WTC11 (cell line): ENCODE data around the gene NOX3. TPM values are rescaled to one million over a fixed set of nuclear protein-coding genes. Genes with fewer than 3 reads are reported as not detected.

ENCODE experiments used
- ATAC-seq: fragments of 200-7000 bp; cut with Tn5 transposase; 2 replicates; pipeline ENCODE4 v1.10.0; 2021; ENCODE audit warnings: mild to moderate bottlenecking, moderate library complexity
- CTCF ChIA-PET: fragments of 300-600 bp; sonication (Branson Sonifier 250); formaldehyde crosslinking; loops from one replicate; lab custom pipeline; 2021; ENCODE audit warnings: antibody characterized with exemption; lab: Charles Lee
- POLR2A ChIA-PET: fragments of 350-600 bp; sonication (Branson Sonifier 250); formaldehyde crosslinking; loops from one replicate; lab custom pipeline; 2021; ENCODE audit warnings: antibody characterized with exemption; lab: Charles Lee
- DNase-seq: peaks from one replicate; pipeline ENCODE4 v3.0.0; 2021; ENCODE audit warnings: low spot score
- H3K27ac Mint-ChIP-seq: 2 replicates; pipeline ENCODE4 v1.8.0; 2021; ENCODE audit warnings: mixed read lengths
- H3K27me3 Mint-ChIP-seq: 2 replicates; pipeline ENCODE4 v1.8.0; 2021; ENCODE audit warnings: low read depth, mild to moderate bottlenecking, moderate library complexity, mixed read lengths
- H3K36me3 Mint-ChIP-seq: 2 replicates; pipeline ENCODE4 v1.8.0; 2021; ENCODE audit warnings: mixed read lengths
- H3K4me1 Mint-ChIP-seq: 2 replicates; pipeline ENCODE4 v1.8.0; 2022; ENCODE audit warnings: mixed read lengths
- H3K4me3 Mint-ChIP-seq: 2 replicates; pipeline ENCODE4 v1.8.0; 2021; ENCODE audit warnings: mild to moderate bottlenecking, moderate library complexity, mixed read lengths
- H3K9me3 Mint-ChIP-seq: 2 replicates; pipeline ENCODE4 v1.8.0; 2021; ENCODE audit warnings: mixed read lengths
- FOXP1 ChIP-seq: sonication (generic); formaldehyde crosslinking; IDR thresholded peaks from 2 replicates; pipeline ENCODE4 v1.8.0; 2022; ENCODE audit warnings: missing genetic modification reagents, mild to moderate bottlenecking, moderate library complexity, borderline replicate concordance
- STAT6 ChIP-seq: sonication (generic); formaldehyde crosslinking; conservative IDR thresholded peaks from 2 replicates; pipeline ENCODE4 v1.8.1; 2023; ENCODE audit warnings: mild to moderate bottlenecking, low read depth, missing genetic modification reagents, moderate library complexity
- TCF7 ChIP-seq: sonication (generic); formaldehyde crosslinking; IDR thresholded peaks from 2 replicates; pipeline ENCODE4 v1.8.0; 2022; ENCODE audit warnings: mild to moderate bottlenecking, low read depth, missing genetic modification reagents, moderate library complexity
- ZBTB21 ChIP-seq: sonication (generic); formaldehyde crosslinking; IDR thresholded peaks from 2 replicates; pipeline ENCODE4 v1.8.1; 2023; ENCODE audit warnings: mild to moderate bottlenecking, missing genetic modification reagents, borderline replicate concordance
- ZMAT4 ChIP-seq: fragments of 250-450 bp; sonication (Bioruptor Pico); IDR thresholded peaks from 2 replicates; pipeline ENCODE4 v1.9.0; 2021; ENCODE audit warnings: mild to moderate bottlenecking
- ZNF219 ChIP-seq: sonication (generic); formaldehyde crosslinking; IDR thresholded peaks from 2 replicates; pipeline ENCODE4 v1.8.0; 2023; ENCODE audit warnings: missing genetic modification reagents, mild to moderate bottlenecking, borderline replicate concordance
- total RNA-seq: library from RNA; stranded (reverse); gene quantifications from 3 replicates; pipeline ENCODE4 v1.2.3, GENCODE V29; 2021
- TF ChIP-seq, protein P1 (sequence below): fragments of 250-450 bp; sonication (Bioruptor Pico); IDR thresholded peaks from 2 replicates; pipeline ENCODE4 v1.9.0; 2021; ENCODE audit warnings: mild to moderate bottlenecking, borderline replicate concordance
- TF ChIP-seq, protein P2 (sequence below): fragments of 250-450 bp; sonication (Bioruptor Pico); IDR thresholded peaks from 2 replicates; pipeline ENCODE4 v1.9.0; 2021; ENCODE audit warnings: mild to moderate bottlenecking
- TF ChIP-seq, protein P3 (sequence below): fragments of 200-600 bp; IDR thresholded peaks from 2 replicates; pipeline ENCODE4 v1.8.0; 2022; ENCODE audit warnings: antibody characterized with exemption
- TF ChIP-seq, protein P4 (sequence below): sonication (generic); formaldehyde crosslinking; IDR thresholded peaks from 2 replicates; pipeline ENCODE4 v1.8.1; 2022; ENCODE audit warnings: mild to moderate bottlenecking, missing genetic modification reagents, moderate library complexity, borderline replicate concordance

The NOX3 gene
- total RNA-seq, 1 experiment from 2014 or later, result not detected

- TF ChIP-seq, protein P1, sequence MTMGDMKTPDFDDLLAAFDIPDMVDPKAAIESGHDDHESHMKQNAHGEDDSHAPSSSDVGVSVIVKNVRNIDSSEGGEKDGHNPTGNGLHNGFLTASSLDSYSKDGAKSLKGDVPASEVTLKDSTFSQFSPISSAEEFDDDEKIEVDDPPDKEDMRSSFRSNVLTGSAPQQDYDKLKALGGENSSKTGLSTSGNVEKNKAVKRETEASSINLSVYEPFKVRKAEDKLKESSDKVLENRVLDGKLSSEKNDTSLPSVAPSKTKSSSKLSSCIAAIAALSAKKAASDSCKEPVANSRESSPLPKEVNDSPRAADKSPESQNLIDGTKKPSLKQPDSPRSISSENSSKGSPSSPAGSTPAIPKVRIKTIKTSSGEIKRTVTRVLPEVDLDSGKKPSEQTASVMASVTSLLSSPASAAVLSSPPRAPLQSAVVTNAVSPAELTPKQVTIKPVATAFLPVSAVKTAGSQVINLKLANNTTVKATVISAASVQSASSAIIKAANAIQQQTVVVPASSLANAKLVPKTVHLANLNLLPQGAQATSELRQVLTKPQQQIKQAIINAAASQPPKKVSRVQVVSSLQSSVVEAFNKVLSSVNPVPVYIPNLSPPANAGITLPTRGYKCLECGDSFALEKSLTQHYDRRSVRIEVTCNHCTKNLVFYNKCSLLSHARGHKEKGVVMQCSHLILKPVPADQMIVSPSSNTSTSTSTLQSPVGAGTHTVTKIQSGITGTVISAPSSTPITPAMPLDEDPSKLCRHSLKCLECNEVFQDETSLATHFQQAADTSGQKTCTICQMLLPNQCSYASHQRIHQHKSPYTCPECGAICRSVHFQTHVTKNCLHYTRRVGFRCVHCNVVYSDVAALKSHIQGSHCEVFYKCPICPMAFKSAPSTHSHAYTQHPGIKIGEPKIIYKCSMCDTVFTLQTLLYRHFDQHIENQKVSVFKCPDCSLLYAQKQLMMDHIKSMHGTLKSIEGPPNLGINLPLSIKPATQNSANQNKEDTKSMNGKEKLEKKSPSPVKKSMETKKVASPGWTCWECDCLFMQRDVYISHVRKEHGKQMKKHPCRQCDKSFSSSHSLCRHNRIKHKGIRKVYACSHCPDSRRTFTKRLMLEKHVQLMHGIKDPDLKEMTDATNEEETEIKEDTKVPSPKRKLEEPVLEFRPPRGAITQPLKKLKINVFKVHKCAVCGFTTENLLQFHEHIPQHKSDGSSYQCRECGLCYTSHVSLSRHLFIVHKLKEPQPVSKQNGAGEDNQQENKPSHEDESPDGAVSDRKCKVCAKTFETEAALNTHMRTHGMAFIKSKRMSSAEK (CRISPR knock-in tag), result no peak
- no peak for TF ChIP-seq TCF7
Measured at GRCh38 chr6:155498370-155498769, 42.7 kb upstream of the NOX3 start (continued).

DNA sequence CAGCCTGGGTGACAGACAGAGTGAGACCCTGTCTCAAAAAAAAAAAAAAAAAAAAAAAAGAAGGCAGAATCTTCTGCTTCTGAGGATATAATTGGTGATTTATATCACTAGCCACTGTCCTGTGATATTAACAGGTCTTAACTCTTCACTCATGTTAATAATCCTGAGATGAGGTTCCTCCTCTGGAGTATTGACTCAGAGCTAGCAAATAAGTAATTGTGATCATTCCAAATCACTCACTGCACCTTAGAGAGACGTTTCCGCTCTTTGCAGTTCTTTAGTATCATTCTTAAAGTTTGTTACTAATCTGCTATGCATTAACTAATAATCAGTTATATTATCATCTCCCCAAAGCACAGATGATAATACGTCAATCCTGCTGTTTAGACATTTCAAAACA is 41.6 kb upstream of the NOX3 start:
- Mint-ChIP-seq H3K4me1 (peaks cover 9% of the 10 kb centered on the region), H3K36me3 (peaks cover 8% of the 10 kb centered on the region), H3K27ac (no peak overlapping the region), H3K27me3 (no peaks in the 10 kb centered on the region), H3K4me3 (no peak overlapping the region), H3K9me3 (peaks cover 16% of the 10 kb centered on the region)
- ChIA-PET CTCF (interaction anchor here (0.8 kb wide), 1 partner anchor 88 kb away, joined by 3 read pairs; no protein-coding TSS in a partner anchor), POLR2A (no interaction called here)
- no peak for ATAC-seq
- TF ChIP-seq TCF7, result no peak
- no peak for TF ChIP-seq FOXP1 (CRISPR knock-in tag)
- no peak for TF ChIP-seq STAT6
- TF ChIP-seq, protein P2, sequence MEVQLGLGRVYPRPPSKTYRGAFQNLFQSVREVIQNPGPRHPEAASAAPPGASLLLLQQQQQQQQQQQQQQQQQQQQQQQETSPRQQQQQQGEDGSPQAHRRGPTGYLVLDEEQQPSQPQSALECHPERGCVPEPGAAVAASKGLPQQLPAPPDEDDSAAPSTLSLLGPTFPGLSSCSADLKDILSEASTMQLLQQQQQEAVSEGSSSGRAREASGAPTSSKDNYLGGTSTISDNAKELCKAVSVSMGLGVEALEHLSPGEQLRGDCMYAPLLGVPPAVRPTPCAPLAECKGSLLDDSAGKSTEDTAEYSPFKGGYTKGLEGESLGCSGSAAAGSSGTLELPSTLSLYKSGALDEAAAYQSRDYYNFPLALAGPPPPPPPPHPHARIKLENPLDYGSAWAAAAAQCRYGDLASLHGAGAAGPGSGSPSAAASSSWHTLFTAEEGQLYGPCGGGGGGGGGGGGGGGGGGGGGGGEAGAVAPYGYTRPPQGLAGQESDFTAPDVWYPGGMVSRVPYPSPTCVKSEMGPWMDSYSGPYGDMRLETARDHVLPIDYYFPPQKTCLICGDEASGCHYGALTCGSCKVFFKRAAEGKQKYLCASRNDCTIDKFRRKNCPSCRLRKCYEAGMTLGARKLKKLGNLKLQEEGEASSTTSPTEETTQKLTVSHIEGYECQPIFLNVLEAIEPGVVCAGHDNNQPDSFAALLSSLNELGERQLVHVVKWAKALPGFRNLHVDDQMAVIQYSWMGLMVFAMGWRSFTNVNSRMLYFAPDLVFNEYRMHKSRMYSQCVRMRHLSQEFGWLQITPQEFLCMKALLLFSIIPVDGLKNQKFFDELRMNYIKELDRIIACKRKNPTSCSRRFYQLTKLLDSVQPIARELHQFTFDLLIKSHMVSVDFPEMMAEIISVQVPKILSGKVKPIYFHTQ (CRISPR knock-in tag), result no peak
- TF ChIP-seq ZMAT4, result no peak
- no peak for TF ChIP-seq ZNF219 (CRISPR knock-in tag)
- no peak for TF ChIP-seq ZBTB21
- TF ChIP-seq, all 79 proteins: peak for 0
- no peak for DNase-seq

DNA sequence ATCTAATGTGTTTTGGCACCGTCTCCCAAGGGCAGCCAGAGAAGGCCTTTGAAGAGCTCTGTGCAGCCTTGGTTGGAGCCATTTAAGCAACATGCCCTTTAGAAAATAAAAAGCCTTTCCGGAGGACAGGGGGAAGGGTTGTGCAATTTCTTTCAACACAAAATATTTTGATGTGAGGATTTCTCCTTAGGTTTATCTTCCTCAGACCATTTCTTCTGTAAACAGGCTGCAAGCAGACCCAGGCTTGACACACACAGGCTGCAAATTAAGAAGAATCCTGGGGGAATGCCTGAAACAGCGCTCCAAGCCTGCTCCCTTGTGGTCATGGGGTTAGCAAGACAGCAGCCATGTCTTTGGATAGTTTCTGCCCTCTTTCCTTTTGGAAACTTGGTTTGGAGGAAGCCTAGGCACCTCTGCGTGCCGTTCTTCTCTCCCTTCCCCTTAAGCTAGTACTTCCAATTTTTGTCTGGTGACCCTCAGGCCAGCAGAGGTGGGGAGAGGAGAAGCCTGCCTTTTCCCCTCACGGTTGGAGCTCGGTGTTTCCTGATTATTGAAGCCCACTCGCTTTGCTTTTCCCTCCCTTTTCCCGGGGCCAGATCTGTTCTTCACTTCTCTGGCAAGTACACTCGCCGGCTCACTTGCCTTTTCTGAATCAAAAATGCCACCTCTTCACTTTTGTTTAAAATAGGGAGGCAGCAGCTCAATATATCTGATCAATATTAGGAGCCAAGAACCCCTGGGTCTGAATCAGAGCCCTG is 39.6 kb upstream of the NOX3 start:
- peaks cover 13% of the 10 kb centered on the region for H3K9me3 Mint-ChIP-seq
- H3K4me3 Mint-ChIP-seq, result no peak overlapping the region
- peaks cover 9% of the 10 kb centered on the region for H3K4me1 Mint-ChIP-seq
- TF ChIP-seq, protein P3, sequence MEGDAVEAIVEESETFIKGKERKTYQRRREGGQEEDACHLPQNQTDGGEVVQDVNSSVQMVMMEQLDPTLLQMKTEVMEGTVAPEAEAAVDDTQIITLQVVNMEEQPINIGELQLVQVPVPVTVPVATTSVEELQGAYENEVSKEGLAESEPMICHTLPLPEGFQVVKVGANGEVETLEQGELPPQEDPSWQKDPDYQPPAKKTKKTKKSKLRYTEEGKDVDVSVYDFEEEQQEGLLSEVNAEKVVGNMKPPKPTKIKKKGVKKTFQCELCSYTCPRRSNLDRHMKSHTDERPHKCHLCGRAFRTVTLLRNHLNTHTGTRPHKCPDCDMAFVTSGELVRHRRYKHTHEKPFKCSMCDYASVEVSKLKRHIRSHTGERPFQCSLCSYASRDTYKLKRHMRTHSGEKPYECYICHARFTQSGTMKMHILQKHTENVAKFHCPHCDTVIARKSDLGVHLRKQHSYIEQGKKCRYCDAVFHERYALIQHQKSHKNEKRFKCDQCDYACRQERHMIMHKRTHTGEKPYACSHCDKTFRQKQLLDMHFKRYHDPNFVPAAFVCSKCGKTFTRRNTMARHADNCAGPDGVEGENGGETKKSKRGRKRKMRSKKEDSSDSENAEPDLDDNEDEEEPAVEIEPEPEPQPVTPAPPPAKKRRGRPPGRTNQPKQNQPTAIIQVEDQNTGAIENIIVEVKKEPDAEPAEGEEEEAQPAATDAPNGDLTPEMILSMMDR, result 0 out of 2 replicates have a peak, but pooled peaks have one; percentile 14
- TF ChIP-seq, protein P4, sequence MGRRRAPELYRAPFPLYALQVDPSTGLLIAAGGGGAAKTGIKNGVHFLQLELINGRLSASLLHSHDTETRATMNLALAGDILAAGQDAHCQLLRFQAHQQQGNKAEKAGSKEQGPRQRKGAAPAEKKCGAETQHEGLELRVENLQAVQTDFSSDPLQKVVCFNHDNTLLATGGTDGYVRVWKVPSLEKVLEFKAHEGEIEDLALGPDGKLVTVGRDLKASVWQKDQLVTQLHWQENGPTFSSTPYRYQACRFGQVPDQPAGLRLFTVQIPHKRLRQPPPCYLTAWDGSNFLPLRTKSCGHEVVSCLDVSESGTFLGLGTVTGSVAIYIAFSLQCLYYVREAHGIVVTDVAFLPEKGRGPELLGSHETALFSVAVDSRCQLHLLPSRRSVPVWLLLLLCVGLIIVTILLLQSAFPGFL (CRISPR knock-in tag), result no peak
- ChIA-PET CTCF (interaction anchor here (0.7 to 1.8 kb wide), 13 partner anchors 34 to 168 kb away, joined by 3 to 6 read pairs (median 3); no protein-coding TSS in a partner anchor), POLR2A (no interaction called here)
- H3K27me3 Mint-ChIP-seq, result no peaks in the 10 kb centered on the region
- H3K36me3 Mint-ChIP-seq, result peaks cover 5% of the 10 kb centered on the region
- DNase-seq (peak; percentile 66), ATAC-seq (peak; percentile 98)
- no peak overlapping the region; the same call in 1 of the 2 replicates for H3K27ac Mint-ChIP-seq
